Nephron (organoid): Measurements from ENCODE around the gene TRMT10A.

Experiments
- H3K27ac Mint-ChIP-seq, 3 experiments: 2 replicates each; pipeline ENCODE4 v1.8.0; 2020; ENCODE audit warnings: mixed read lengths in 3 of 3, mild to moderate bottlenecking in 2 of 3, moderate library complexity in 1 of 3
- H3K27me3 Mint-ChIP-seq: 2 replicates; pipeline ENCODE4 v1.8.0; 2021; ENCODE audit warnings: low read depth, mild to moderate bottlenecking, moderate library complexity, mixed read lengths
- H3K36me3 Mint-ChIP-seq: 2 replicates; pipeline ENCODE4 v1.8.0; 2020; ENCODE audit warnings: low read depth, mixed read lengths
- H3K4me1 Mint-ChIP-seq: 2 replicates; pipeline ENCODE4 v1.8.0; 2020; ENCODE audit warnings: mixed read lengths
- H3K4me3 Mint-ChIP-seq, 3 experiments: 2 replicates each; pipeline ENCODE4 v1.8.0; 2020; ENCODE audit warnings: mild to moderate bottlenecking in 3 of 3, mixed read lengths in 3 of 3, moderate library complexity in 2 of 3
- H3K9me3 Mint-ChIP-seq: 2 replicates; pipeline ENCODE4 v1.8.0; 2020; ENCODE audit warnings: mixed read lengths
- TF ChIP-seq, protein P1 (sequence below), 3 experiments: fragments of 200-600 bp; sonication (generic); IDR thresholded peaks; one replicate each; pipeline ENCODE4 v1.5.0; 2021; ENCODE audit warnings: antibody characterized with exemption in 3 of 3; ENCODE audit not compliant: unreplicated experiment in 3 of 3

The TRMT10A gene

DNA sequence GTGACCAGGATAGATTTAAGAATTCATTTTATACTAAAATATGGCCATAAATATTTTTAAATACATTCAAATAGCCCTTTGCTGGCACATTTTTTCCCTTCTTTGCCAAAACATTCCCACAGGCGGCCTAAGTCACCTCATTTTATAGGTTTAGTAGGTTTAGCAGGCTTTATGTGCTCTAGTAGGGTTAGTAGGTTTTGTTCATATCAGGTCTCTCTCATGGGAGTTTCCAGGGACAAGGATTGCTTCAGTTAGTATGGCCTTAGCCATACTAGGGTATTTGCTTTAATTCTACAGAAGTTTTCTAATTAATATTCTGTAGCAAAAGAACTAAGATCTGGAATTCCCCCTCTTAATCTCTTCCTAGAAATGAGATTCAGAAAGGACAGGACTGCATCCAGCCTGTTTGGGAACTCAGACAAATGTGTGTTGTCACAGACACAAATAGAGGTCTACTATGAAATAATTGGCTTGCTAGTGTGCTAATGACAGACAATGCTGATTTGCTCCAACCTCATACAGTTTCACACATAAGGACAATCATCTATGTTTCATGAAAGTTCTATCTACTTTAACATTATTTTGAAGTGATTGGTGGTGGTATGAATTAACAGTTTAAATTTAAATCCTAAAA lies 10.0 kb upstream of the TRMT10A start:
- TF ChIP-seq, protein P1, sequence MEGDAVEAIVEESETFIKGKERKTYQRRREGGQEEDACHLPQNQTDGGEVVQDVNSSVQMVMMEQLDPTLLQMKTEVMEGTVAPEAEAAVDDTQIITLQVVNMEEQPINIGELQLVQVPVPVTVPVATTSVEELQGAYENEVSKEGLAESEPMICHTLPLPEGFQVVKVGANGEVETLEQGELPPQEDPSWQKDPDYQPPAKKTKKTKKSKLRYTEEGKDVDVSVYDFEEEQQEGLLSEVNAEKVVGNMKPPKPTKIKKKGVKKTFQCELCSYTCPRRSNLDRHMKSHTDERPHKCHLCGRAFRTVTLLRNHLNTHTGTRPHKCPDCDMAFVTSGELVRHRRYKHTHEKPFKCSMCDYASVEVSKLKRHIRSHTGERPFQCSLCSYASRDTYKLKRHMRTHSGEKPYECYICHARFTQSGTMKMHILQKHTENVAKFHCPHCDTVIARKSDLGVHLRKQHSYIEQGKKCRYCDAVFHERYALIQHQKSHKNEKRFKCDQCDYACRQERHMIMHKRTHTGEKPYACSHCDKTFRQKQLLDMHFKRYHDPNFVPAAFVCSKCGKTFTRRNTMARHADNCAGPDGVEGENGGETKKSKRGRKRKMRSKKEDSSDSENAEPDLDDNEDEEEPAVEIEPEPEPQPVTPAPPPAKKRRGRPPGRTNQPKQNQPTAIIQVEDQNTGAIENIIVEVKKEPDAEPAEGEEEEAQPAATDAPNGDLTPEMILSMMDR (IDR thresholded peaks at IDR 0.05; ENCODE audit: unreplicated experiment in 3 of 3) = no peak
- Mint-ChIP-seq H3K4me3 (no peak overlapping the region), H3K27me3 (peaks cover 5% of the 10 kb centered on the region), H3K4me1 (no peaks in the 10 kb centered on the region), H3K9me3 (no peaks in the 10 kb centered on the region), H3K36me3 (no peaks in the 10 kb centered on the region), H3K27ac (no peak overlapping the region)

DNA sequence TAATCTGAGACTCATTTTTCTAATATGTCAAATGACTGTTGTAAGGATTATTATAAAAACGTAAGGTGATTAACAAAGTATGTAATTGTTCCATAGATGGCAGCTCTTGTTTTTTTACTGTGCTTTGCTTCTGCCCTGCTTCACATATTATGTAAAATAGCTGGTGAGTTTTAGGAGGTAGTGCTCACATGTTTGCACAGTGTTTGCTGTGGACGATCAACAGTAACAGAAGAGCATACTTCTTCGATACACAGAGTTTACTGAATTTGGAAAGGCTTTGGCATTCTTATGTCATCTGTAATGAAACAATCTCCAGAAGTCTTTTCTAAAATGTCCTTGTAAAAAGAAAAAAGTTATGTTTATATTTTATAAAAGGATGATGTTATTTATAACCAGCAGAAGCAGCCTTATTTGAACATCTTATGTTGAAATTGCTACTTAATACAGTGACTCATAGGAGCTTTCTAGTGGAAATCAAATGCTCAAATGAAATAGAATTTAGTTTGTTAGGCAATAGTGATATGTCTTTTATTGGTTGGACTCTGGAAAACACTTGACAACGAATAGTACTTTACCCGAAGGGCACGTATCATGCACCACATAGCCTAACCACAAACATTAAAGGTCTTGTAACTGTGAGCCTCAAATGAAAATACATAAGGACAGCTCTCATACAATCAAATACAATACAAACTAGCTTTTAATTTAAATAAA lies 8.8 kb upstream of the TRMT10A start:
- Mint-ChIP-seq H3K9me3 (no peaks in the 10 kb centered on the region), H3K4me1 (no peaks in the 10 kb centered on the region), H3K4me3 (no peak overlapping the region), H3K27ac (no peak overlapping the region), H3K27me3 (peaks cover 5% of the 10 kb centered on the region), H3K36me3 (no peaks in the 10 kb centered on the region)
- TF ChIP-seq, protein P1 (IDR thresholded peaks at IDR 0.05; ENCODE audit: unreplicated experiment in 3 of 3) = no peak

DNA sequence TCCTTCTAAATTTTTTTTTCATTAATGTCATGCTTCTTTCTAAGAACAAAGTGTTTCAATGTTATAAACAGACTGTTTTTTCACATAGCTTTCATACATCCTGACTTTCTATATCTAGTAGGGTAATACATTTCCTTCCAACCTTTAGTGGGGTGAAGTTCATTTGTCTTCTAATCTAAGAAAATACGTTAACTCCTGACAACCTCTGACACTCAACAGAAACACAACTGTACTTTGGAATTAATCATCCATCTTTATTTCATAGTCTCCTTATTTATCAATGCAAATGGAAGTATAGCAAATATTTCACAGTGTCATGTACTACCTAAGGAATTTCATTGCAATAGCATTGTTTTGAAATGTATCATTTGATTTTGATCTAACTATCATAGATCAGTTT lies 8.0 kb upstream of the TRMT10A start:
- TF ChIP-seq, protein P1 (IDR thresholded peaks at IDR 0.05; ENCODE audit: unreplicated experiment in 3 of 3) = no peak
- Mint-ChIP-seq H3K27me3 (no peaks in the 10 kb centered on the region), H3K4me1 (no peaks in the 10 kb centered on the region), H3K27ac (no peak overlapping the region), H3K4me3 (no peak overlapping the region), H3K36me3 (no peaks in the 10 kb centered on the region), H3K9me3 (no peaks in the 10 kb centered on the region)

DNA sequence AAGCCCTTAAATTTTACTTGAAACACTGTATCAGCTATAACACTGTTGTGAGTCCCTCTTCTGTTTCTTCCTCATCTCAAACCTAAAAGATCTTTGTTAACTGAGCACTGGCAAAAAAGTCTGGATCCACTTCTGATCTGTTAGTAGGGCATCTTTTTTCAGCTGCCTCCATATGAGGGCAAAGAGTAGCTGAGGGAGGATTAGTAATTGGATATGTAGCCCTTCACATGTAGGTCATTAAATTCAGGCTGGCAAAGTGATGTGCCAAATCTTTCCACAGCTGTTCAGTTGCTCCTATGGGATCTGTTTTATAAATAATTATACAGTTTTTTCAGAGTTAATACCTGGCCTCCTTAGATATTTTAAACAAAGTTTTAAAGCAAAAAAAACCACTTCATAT lies 1.1 kb upstream of the TRMT10A start:
- Mint-ChIP-seq H3K4me1 (peaks cover 32% of the 10 kb centered on the region), H3K36me3 (no peaks in the 10 kb centered on the region), H3K27ac (peak overlapping the region; percentile 82 to 100 (median 84))

DNA sequence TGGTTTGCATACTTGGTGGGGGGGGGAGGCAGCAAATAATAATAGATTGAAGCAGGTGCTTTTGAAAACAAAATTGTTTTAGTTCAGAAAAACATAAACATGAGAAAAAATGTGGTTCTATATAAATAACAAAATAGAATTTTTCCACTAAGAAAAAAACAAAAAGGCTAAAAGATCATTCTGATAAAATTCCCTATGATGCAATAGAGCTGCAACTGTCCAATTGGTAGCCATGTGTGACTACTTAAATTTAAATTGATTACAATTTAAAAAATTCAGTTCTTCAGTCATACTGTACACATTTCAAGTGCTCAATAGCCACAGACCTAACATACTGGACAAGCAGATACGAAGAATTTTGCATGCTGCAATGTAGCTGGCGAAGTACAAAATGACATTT lies 11.0 kb downstream of the TRMT10A start:
- Mint-ChIP-seq H3K4me1 (peaks cover 5% of the 10 kb centered on the region), H3K4me3 (no peak overlapping the region), H3K27ac (no peak overlapping the region), H3K9me3 (no peaks in the 10 kb centered on the region), H3K27me3 (no peaks in the 10 kb centered on the region), H3K36me3 (no peaks in the 10 kb centered on the region)
- TF ChIP-seq, protein P1 (IDR thresholded peaks at IDR 0.05; ENCODE audit: unreplicated experiment in 3 of 3) = no peak

More for the DNA sequence above, 1.1 kb upstream of the TRMT10A start:
- Mint-ChIP-seq H3K9me3 (no peaks in the 10 kb centered on the region), H3K4me3 (peak overlapping the region; percentile 72 to 99 (median 93)), H3K27me3 (no peaks in the 10 kb centered on the region)
- TF ChIP-seq, protein P1 (IDR thresholded peaks at IDR 0.05; ENCODE audit: unreplicated experiment in 3 of 3) = no peak
